GM21390 (cell line): ENCODE data around the gene PLCB1.
"Not testable (repeated sequence)": the region's sequence is repeated elsewhere in the genome, so short reads cannot be mapped to it uniquely, and the experiment has no call there.

Source experiments
- ATAC-seq: cut with Tn5 transposase; IDR thresholded peaks from one replicate; pipeline ENCODE4 v1.9.1; 2021; ENCODE audit not compliant: unreplicated experiment

PLCB1 gene

GRCh38 chr20:8431538-8432434, 299.7 kb downstream of the PLCB1 start:
- ATAC-seq = no peak

GRCh38 chr20:8432435-8433148, 300.5 kb downstream of the PLCB1 start:
- no peak for ATAC-seq

- no peak for ATAC-seq
Measured at GRCh38 chr20:8433291-8433690, 301.2 kb downstream of the PLCB1 start.

- no peak for ATAC-seq
Measured at GRCh38 chr20:8434326-8434876, 302.3 kb downstream of the PLCB1 start.

GRCh38 chr20:8435285-8436035, 303.4 kb downstream of the PLCB1 start:
- no peak for ATAC-seq

- not testable (repeated sequence) for ATAC-seq
Measured at GRCh38 chr20:8436938-8437337, 304.9 kb downstream of the PLCB1 start.

GRCh38 chr20:8438748-8439147, 306.7 kb downstream of the PLCB1 start:
- ATAC-seq = no peak

GRCh38 chr20:8443464-8444072, 311.5 kb downstream of the PLCB1 start:
- ATAC-seq = no peak

- no peak for ATAC-seq
Measured at GRCh38 chr20:8447262-8448120, 315.4 kb downstream of the PLCB1 start.

GRCh38 chr20:8449123-8449522, 317.1 kb downstream of the PLCB1 start:
- no peak for ATAC-seq

GRCh38 chr20:8454137-8454712, 322.2 kb downstream of the PLCB1 start:
- no peak for ATAC-seq

GRCh38 chr20:8456765-8457164, 324.7 kb downstream of the PLCB1 start:
- ATAC-seq = no peak

- ATAC-seq = no peak
Measured at GRCh38 chr20:8457978-8458377, 325.9 kb downstream of the PLCB1 start.

- no peak for ATAC-seq
Measured at GRCh38 chr20:8461186-8461585, 329.1 kb downstream of the PLCB1 start.

- no peak for ATAC-seq
Measured at GRCh38 chr20:8464368-8464767, 332.3 kb downstream of the PLCB1 start.

GRCh38 chr20:8466781-8467180, 334.7 kb downstream of the PLCB1 start:
- not testable (repeated sequence) for ATAC-seq

- no peak for ATAC-seq
Measured at GRCh38 chr20:8470156-8470555, 338.1 kb downstream of the PLCB1 start.

GRCh38 chr20:8471465-8471864, 339.4 kb downstream of the PLCB1 start:
- no peak for ATAC-seq

- no peak for ATAC-seq
Measured at GRCh38 chr20:8473459-8473858, 341.4 kb downstream of the PLCB1 start.
